Glomerular endothelial cell (primary cell): Measurements from ENCODE around the gene SAMMSON. TPM values are rescaled to one million over a fixed set of nuclear protein-coding genes. Genes with fewer than 3 reads are reported as not detected.

Experiments
- DNase-seq: peaks from one replicate; pipeline ENCODE4 v3.0.0-alpha.2; 2011; ENCODE audit warnings: low read depth, low spot score; ENCODE audit errors: extremely low read depth
- total RNA-seq: library from RNA; depleted of rRNA; stranded (reverse); fragments of >200 nt; gene quantifications from 2 replicates; pipeline ENCODE4 v1.2.3, GENCODE V29; 2015

SAMMSON gene
- total RNA-seq, 1 donor from 2014 or later = not detected

DNA sequence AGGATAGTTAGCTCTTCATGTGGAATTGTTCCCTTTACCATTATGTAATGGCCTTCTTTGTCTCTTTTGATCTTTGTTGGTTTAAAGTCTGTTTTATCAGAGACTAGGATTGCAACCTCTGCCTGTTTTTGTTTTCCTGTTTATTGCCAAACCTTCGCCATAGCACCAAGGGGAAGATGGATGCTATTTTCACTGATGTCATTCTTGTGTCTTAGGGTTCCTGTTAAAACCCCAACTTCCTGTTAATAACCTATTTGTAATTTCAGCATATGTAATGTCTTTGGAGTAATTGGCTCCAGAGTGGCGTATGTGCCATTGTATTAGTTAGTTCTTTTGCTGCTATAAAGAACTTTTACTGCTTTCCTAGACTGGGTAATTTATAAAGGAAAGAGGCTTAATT, 10.8 kb downstream of the SAMMSON start:
- DNase-seq = no peak

DNA sequence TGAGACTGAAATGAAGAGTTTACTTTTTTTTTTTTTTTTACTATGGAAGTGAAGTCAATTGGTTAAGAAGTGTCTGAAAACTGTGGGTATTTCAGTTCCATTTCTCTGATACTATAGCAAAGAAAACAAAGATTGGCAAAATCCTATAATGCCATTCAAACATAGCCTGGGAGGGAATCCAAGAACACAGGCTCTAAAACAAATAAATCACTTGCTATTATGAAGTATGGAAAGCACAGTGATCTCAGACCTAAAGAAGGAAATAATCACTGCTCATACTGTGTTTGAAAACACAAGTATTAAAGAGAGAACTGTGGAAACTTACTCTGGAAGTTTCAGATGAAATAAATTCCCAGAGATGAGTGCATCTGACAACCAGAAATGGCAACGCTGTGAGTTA, 12.0 kb downstream of the SAMMSON start:
- no peak for DNase-seq

DNA sequence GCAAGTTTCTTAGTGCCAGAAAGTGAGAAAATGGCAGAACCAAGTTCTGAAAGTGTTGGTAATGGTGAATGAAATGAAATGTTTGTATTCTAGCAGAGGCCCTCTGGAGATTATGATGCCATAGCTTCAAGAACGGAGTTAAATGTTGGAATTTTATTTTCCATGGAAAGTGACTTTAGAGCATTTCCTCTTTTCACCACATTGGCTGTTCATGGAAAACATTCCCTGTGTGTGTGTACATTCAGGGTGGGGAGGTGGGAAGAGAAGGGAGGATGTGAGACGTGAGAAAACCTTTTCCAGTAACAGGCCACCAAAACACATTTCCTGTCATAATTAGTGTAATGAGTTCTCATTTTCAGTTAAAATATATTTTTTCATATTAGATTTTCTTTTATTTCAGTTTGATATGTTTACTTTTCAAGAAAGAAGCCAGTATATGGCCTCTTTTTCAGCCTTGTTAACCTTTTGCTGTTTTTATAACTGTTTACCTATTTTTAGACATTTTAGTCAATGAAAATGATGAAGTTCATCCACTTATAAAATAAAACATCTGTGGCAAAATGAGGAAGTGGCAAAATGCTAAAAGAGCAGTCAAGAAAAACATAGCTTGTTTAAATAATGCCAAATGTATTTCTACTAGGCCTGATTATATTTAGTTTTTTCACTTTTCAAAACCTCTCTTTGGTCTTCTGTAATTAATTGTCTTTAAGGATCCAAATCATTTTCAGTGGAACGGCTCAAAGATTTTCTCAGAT, 21.6 kb downstream of the SAMMSON start:
- no peak for DNase-seq

DNA sequence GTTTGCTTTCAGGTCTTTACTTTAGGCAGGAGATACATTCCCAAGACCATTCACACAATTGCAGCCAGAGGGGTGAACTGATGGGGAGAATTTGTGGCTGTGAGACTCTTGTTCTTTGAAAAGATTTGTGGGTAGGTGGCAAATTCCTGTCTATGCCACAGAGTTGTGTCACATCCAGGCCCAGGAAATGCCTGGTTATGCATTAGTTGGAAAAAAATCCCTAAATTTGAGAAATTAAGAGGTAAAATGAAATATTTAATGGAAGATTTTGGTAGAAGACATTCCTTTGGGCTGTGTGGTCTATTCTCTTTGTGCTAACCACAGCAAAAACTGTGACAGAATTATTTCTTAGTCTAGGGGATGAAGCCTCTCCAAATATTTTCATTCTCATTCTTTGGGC, 28.8 kb downstream of the SAMMSON start:
- no peak for DNase-seq

DNA sequence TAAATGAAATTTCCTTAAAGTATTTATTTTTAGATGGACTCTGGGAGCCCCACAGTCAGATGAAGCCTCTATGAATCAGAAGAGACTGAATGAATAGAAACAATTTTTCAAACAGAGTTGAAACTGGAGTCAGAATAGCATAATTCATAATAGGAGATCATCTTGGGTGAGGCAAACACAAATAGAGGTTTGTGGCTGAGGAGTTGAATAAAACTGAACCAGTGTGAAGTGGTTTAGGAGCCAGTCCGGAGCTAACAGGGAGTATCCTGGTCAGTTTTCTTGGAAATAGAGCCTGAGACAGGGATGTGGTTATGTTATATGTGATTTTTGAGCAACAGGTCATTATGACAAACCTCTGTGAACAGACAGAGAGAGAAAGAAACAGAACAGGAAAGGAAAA, 39.2 kb downstream of the SAMMSON start:
- no peak for DNase-seq

DNA sequence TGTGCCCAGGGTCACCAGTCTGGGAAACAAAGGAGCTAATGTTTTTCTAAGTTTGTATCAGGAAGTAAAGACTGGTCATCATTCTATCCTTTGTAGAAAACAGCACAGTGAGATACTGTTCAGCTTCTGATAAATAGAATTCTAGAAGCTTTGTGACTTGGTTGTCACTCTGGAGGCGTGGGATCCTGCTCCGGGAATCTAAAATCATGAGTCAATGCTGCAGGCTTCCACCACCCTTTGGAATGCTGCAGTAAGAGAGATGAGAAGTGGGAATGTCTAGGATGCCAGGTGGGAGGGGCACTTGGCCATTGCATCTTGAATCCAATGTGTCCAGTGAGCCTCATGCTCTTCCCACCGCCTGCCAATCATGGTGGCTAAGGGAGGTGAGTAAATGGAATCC, 40.9 kb downstream of the SAMMSON start:
- DNase-seq = no peak

DNA sequence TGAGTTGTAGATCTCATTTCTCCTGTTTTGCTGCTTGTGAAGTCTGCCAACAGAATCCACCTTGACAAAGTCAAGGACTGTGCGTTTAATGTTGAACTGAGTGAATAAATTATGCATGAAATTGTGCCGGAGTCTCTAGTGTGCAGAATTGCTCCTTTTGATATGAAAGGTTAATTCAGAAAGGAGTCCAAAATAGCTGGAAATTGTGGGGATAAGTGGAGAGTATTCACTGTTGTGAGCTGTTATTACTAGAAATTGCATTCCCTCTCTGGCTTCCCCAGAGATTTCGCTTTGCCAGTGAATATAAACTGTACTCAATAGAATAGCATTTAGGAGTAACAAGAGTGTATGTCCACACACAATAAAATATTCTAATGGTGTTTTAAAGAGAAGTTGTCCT, 43.1 kb downstream of the SAMMSON start:
- no peak for DNase-seq

DNA sequence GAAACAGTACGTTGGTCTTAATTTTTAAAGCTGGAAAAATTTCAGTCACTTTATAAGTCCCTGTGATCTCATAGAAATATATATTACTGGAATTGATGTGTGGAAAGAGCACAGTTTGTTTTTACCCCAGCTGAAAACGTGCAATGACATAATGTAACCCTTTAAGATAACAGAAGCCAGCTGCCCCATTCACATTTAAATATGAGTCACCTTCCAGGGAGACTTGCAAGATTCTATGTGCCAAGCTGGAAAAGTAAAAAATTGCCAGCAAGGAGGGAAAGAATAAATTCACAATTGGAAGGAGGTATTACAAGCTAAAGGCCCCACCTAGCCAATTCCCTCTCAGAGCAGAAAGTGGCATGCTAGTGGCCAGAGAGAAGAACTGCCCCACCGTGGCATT, 50.2 kb downstream of the SAMMSON start:
- DNase-seq = no peak

DNA sequence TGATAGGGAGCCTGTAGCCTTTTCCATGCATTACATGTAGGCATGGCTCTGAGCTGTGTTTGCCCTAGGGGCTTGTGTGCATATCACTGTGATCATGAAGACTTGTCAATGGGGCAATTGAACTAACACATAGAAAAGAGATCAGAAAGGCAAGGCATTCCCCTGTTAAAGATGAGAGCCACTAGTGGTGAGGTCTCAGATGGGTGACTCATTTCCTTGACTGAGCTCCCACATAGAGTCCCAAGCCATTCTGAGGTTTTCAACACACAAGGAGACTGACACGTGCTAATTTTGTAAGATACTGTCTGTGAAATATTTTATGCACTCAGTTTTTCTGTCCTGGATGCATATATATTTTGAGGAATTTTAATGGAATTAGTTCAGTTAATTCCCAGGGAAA, 53.8 kb downstream of the SAMMSON start:
- DNase-seq = no peak

DNA sequence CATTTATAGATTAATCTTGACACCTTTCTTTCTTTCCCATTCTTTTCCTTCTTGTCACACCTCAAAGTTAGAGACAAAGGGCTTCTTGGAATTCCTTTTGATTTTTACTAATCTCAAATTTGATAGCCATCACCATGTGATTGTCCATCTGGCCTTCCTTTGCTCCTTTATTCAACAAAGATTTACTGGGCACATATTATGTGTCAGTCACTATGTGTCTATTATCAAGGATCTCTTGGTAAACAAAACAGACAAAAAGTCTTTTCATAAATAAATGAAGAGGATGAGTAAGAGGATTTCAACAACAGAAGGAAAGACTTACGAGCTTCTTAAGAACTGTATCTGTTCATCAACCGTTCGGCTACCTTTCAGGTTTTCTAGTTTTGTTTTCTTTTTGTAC, 56.5 kb downstream of the SAMMSON start:
- no peak for DNase-seq

DNA sequence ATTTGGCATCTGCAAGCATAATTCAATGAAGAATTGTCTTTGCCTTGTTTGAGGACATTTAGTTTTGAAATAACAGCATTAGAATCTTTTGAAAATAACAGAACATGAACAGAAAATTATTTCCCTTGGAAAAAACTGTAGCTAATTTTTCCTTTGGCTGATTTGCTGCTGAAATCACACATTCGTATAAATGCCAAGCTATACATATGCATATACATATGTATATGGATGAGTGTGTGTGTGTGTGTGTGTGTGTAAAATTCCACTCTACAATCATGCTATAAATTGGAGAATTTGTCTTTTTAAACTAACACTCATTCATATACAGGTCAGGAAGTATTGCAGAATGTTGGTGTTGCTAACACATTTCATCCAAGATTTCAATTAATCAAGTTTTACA, 57.9 kb downstream of the SAMMSON start:
- DNase-seq = no peak

DNA sequence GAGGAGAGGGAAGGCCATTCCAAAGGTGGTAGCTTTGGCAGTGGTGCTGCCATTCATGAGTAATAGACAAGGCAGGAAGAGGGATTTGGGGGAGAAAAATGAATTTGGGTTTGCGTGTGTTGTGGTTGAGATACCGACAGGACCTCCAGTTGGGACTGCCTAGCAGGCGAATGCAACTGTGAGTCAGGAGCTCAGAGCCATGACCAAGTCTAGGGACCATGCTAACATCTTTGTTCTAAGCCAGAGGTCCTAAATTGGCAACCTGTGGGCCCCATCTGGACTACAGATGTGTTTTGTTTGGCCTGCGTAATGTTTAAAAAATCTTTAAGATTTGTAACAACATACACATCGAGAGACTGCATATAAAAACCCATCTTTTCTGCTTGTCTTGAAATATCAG, 61.6 kb downstream of the SAMMSON start:
- no peak for DNase-seq

DNA sequence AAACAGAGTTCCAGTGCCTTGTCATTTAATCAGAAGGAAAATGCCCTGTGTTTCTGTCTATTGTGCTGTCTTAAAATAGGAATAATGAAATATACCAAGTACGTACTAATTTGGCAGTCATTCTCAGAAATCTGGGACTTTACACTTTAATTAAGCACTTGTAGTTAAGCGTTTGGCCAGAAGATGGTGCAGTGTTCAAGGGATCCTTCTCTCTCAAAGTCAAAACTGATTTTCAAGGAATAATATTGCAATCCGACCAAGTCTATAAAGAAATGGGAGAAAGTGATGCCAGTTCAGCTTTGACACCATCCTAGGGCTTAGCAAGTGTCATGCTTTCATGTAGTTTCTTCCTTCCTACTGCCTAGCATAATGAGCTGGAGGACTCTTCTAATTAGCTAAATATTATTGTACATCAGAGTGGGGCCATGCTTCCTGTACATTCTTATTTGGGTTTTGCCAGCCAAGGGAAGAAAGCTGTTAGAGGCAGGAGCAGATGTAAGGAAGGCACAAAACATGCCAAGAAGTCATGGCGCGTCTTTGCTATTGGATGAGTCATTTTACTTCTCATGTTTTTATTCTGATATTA, 64.8 kb downstream of the SAMMSON start:
- DNase-seq = peak; percentile 29

DNA sequence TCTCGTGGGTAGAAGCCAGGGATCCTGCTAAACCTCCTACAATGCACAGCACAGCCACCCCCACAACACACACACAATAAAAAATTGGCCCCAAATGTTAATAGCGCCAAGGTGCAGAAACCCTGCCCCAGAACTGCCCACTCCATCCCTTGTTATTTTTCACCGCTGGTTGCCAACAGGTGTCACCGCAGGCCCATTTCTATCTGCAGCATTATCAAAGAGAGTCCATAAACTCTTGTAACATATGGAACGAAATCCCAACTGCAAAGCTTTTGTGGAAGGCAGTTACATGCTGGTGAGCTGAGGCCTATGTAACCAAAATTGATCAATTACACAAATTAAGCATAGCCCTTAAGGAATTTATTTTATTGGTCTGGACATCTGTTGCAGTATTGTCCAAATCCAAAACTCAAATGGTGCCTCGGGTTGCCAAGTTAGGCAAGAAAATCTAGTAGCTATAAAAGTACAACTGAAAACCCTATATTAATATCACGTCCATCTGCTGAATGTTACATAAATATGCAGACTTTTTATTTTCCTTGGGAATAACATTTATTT, 66.2 kb downstream of the SAMMSON start:
- DNase-seq = no peak

DNA sequence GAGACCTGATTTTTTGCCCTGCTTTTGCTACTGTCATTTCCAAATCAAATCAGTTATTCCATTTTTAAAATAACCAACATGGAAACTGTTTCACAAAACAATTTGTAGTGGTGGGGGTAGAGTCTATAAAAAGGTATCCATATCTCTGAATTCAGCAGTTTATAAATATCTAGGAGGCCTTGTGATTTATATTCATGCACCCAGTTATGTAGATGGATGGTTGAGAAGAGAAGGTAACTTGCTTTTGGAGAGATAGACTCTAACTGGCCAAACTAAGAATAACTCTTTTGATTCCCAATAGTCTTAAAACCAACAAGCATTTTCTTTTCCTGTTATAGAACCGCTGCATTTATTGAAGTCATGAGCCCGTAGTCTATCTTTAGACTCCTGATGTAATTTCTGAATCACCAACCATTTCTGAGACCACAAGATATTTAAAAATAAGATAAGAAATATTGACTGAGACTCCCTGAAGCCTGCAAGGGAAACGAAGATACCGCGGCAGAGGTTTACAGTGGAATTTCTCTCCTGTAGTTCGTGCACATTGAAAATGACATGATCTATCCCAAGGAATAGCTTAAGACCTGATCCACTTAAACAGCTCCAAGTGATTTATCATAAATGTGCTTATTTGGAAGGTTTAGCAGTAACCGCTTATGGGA, 68.5 kb downstream of the SAMMSON start:
- DNase-seq = no peak

DNA sequence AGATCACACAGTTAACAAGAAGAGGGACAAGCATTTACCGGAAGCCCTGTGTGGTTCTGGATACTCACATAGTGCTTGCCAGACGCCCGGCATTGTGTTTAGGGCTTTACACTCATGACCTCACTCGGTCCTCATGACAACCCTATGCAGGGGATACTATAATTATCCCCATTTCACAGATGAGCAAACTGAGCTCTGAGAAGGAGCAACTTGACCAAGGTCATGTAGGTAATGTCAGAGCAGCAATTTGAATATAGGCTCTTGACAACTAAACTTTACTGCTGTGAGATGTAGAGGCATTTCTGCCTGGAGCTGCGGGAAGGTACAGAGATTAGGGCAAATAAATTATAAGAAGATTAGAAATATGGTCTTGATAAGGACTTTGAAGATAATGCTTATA, 70.0 kb downstream of the SAMMSON start:
- no peak for DNase-seq

DNA sequence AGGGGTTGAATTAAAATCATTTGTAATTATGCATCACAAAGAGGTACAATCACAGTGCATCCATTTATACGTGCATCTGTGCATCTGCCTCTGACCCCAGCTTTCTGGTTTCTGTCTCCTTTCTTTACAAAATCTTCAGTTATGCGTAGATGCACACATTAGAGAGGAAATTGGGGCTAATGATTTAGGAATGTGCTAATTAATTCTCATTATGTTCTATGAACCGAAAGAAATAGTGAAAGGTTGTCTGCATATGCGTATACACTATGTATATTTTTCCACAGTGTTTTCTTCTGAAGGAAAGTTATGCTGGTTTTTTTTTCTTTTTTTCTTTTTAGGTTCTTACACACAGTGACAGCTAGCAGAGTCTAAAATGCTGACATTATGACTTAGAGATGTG, 71.6 kb downstream of the SAMMSON start:
- DNase-seq = no peak

DNA sequence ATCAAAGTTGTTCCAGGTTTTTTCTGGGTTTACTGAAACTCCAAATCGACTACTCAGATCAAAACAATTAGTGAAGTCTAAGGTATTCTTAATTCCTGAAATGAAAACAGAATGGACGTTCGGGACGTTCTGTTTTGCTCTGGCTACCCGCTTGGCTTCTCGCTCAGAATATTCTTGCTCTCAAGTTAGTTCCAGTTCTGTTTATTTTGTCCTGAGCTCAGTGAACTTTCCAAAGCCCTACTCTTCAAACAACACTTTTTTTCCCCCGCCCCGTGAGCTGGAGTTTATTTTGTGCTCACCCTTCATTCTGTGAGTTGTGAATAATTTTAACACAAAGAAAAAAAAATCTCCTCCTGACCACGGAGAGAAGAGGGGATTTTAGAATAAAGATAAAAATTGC, 72.6 kb downstream of the SAMMSON start:
- DNase-seq = no peak

DNA sequence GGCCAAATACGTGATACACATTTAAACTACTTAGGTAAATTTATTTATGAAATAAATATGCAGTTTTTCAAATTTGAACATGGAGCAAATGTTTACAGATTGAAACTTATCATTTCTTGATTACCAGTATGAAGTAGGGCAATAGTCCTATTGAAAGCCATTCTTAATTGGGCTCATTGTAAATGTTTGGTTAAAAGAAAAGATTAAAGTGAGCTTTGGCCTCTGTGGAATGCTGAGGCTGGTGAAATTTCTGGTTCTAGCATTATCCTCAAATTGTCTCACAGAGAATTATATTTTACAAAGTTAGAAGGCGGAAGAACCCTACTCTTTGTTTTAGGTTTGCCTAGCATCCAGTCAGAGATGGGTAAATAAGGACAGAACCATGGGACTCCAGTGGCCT, 73.2 kb downstream of the SAMMSON start:
- no peak for DNase-seq

DNA sequence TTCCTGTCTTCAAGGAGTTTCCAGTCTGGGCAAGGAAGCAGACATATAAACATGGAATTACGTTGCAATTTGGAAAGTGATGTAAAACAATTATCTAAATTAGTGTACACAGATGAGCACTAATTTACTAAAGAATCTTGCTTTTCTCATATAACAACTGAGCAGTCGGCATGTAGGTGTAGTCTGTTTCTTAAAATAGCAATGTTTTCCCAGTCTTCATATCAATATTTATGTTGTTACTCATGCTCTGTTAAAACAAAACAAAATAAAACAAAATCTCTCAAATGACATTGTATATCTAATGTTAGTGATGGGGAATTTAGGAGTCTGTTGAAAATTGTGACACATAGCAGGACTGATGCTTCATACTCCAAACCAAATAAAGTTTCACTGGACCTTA, 75.6 kb downstream of the SAMMSON start:
- no peak for DNase-seq

DNA sequence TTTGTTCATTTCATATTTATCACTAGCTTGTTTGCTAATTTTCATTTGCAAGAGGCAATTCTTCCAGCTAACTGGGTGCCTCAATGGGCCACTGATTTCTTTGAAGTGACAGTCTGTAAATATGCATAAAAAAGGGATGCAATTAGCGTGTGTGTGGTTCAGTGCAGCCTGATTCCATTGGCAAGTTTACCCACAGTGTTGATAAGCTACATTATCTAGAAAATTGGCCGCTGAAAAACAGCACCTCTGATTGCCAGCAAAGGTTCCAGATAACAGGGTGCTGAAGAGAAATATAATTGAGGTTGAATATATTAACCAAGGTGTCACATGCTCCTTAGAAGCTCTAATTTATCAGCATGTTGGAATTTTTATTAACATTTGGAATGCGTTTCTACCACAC, 76.9 kb downstream of the SAMMSON start:
- DNase-seq = no peak

DNA sequence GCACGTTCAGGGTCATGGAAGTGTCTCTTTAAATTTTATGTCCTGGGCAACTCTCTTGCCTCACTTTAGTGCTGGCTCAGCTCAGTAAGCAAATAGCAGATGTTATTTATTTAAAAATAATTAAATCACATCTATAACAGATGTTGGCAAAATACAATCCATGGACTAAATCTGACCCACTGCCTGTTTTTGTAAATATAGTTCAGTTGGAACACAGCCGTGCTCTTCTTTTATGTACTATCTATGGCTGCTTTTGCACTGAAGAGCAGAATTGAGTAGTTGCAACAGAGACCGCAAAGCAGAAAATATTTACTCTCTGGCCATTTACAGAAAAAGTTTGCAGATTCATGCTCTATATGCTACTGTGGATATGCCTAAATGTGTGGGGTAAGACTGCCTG, 79.2 kb downstream of the SAMMSON start:
- no peak for DNase-seq
